Right renal cortex interstitium (tissue), 3 donors: ENCODE data around the gene TNFRSF19. TPM values are rescaled to one million over a fixed set of nuclear protein-coding genes. Genes with fewer than 3 reads are reported as not detected.
A peak's percentile ranks its signal among the peaks of the same experiment; 100 is the strongest.
"Not testable (repeated sequence)": the region's sequence is repeated elsewhere in the genome, so short reads cannot be mapped to it uniquely, and the experiment has no call there.

ENCODE experiments used
- DNase-seq, 3 donors: peaks; one replicate each; pipeline ENCODE4 v3.0.0-alpha.2; 2013; ENCODE audit warnings: low read depth in 3 of 3, low spot score in 2 of 3
- polyA plus RNA-seq, 3 donors: library from polyadenylated mRNA; unstranded; fragments of 120-200 nt; gene quantifications; one replicate each; pipeline ENCODE4 v1.2.1, GENCODE V29; 2013; ENCODE audit not compliant: insufficient read length in 3 of 3

Gene TNFRSF19
- polyA plus RNA-seq, 3 donors, result 50.3 to 55.2 (median 55.0) TPM

DNA sequence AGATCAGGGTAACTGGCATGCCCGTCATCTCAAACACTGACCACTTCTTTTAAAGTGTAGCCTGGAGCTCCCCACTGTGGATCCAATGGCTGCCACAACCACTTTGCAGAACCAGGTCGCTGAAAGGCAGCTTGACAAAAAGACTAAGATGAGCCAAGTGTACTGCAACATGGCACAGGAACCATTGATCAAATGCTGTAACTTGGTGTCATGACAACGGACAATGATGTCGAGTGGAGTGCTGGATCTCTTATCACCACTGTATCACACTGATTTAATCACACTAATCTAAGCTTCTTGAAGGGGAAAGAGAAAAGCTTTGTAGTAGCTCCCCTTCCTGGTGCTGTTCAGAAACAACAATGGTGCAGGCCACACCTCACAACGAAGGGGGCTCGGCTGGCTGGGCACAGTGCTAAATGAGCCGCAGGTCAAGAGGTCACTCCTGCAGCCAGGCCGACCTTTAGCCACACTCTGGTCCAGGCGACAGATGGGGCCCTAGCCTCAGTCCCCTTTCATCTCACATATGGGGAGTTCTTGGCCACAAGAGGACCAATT is 2.2 kb upstream of the TNFRSF19 start:
- DNase-seq, result no peak

GRCh38 chr13:23570921-23571315 is 706 bp downstream of the TNFRSF19 start:
- DNase-seq, result no peak

DNA sequence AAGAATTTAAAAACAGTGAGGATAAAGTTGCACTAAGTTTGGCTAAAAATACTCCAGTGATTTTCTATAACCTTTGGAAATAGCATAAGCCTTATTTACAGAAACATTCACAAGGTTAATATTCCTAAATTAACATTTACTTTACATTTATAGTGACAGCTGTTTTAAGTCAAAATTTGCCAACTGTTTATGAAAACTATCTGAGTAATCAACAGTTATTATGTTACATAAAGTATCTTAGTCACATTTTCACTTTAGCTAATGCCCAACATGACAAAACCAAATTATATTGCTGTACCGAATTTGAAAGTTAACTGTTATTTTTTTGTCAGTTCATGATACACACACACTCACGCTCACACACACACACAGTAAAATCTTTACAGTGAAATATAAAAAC is 1.2 kb downstream of the TNFRSF19 start:
- DNase-seq, result no peak

- no peak for DNase-seq
Observed at GRCh38 chr13:23572836-23573235, 2.6 kb downstream of the TNFRSF19 start.

- no peak for DNase-seq
Observed at GRCh38 chr13:23574421-23575145, 4.4 kb downstream of the TNFRSF19 start.

DNA sequence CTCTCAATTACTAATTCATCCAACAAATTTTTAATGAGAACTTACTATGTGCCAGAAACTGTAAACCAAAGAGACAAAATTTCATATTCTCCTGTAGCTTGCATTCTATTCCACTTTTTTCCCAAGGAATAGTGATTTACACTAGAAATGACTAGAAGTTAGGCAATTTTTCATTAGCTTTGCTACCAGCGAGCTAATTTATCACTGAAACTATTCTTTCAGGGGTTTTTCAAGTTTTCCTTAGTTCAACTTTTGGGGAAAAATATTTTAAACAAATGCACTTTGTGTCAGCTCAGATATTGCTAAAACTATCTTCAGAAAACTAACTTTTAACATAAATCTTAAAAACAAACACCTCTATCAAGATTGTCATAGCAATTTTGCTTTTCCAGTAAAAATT is 5.4 kb downstream of the TNFRSF19 start:
- no peak for DNase-seq

DNA sequence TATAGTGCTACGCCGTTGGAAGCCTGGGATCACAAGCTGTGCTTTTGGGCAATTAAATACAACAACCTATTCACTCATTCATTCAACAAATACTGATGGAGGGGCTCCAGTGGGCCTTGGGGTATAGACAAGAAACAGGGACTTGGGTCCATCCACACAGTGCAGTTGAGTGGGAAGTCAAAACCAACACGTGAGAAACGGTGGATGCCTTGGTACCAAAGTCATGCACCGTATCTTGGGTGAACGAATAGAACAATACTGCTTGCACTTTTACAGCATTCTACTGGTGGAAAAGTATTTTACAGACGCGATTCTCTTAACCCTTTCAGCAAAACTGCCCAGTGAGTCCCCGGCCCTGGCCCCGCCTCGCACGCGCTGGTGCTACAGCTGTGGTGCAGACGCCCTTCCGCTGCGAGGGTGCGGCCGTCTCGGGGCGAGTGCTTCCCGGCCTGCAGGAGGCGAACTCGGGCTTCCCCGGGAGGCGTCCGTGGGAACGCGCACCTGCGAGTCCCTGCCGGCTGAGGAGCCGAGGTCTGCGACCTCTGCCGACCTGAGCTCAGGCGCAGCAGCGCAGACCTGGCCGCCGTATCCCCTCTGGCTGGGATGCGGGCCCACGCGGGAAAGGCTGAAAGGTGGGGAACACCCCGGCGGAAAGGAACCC is 8.3 kb downstream of the TNFRSF19 start:
- no peak for DNase-seq

- peak; percentile 72 to 80 (median 80) for DNase-seq
Observed at GRCh38 chr13:23579072-23579895, 9.1 kb downstream of the TNFRSF19 start.

GRCh38 chr13:23579896-23580683 is 9.9 kb downstream of the TNFRSF19 start:
- DNase-seq, result no peak

GRCh38 chr13:23580684-23581060 is 10.5 kb downstream of the TNFRSF19 start:
- no peak for DNase-seq

DNA sequence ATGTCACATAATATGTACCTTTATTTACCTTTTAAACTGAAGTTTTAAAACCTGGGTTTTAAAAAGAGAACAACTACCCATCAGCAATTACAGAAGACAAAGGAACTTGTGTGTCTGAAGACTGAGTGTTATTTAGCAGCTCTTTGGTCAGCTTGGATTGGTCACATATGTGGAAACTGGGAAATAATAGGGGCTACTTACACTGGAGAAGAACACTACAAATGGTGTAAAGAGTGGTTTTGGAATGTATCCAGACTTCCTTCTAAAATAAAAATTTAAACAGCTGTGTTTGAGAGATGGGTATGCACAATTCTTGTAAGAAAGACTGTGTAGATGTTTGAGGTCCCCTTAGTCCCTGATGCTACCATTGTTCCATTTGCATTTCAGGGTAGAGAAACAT is 13.3 kb downstream of the TNFRSF19 start:
- no peak for DNase-seq

DNA sequence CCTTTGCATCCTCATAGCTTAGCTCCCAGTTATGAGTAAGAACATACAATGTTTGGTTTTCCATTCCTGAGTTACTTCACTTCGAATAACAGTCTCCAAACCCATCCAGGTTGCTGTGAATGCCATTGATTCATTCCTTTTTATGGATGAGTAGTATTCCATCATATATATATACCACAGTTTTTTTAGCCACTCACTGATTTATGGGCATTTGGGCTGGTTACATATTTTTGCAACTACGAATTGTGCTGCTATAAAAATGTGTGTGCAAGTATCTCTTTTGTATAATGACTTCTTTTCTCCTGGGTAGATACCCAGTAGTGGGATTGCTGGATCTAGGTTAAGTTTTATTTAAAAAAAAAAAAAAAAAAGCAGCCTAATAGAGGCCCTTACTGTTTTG is 14.1 kb downstream of the TNFRSF19 start:
- no peak for DNase-seq

DNA sequence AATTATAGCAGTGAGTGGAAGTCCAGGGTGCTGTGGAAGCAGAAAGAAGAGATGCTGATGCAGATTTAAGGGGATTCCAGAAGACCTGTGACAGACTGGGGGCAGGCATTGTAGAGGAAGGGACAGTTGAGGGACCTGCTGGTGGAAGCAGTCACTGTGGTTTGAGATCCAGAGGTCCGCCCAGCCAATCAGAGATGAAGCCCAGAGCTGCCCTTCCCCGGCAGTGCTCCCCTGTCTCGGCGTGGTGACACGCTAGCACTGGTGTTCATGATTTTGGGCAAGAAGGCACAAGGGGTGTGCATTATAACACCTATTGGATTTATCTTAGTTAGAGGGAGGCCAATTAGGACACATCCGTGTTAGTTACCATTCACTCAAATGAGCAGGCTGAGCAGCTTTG is 16.1 kb downstream of the TNFRSF19 start:
- no peak for DNase-seq

DNA sequence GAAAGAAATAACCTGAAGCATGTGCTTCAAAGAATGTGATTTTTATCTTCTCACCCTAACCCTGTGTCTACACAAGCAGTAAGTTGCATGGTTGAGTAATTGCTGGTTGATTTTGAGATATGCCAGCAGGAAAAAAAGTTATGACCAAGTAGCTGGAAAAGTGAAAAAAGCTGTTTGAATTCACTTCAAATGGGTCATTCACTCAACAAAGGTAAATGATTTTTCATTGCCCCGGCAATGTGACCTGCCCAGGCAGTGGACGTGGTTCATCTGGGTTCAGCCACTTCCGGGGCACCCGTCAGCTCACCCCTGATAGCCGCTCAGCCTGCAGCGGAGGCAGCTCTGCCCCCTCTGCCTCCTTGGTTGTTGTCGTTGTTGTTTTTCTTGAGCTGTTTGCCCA is 18.5 kb downstream of the TNFRSF19 start:
- no peak for DNase-seq

- no peak for DNase-seq
Observed at GRCh38 chr13:23592596-23592995, 22.4 kb downstream of the TNFRSF19 start.

GRCh38 chr13:23593148-23593547 is 22.9 kb downstream of the TNFRSF19 start:
- DNase-seq, result no peak

DNA sequence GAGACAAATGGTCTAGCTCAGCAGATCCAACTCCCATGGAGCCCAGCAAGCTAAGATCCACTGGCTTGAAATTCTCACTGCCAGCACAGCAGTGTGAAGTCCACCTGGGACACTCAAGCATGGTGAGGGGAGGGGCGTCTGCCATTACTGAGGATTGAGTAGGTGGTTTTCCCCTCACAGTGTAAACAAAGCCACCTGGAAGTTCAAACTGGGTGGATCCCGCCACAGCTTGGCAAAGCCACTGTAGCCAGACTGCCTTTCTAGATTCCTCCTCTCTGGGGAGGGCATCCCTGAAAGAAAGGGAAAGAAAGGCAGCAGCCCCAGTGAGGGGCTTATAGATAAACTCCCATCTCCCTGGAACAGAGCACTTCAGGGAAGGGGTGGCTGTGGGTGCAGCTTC is 24.1 kb downstream of the TNFRSF19 start:
- DNase-seq, result not testable (repeated sequence)

GRCh38 chr13:23598369-23598768 is 28.2 kb downstream of the TNFRSF19 start:
- DNase-seq, result no peak

DNA sequence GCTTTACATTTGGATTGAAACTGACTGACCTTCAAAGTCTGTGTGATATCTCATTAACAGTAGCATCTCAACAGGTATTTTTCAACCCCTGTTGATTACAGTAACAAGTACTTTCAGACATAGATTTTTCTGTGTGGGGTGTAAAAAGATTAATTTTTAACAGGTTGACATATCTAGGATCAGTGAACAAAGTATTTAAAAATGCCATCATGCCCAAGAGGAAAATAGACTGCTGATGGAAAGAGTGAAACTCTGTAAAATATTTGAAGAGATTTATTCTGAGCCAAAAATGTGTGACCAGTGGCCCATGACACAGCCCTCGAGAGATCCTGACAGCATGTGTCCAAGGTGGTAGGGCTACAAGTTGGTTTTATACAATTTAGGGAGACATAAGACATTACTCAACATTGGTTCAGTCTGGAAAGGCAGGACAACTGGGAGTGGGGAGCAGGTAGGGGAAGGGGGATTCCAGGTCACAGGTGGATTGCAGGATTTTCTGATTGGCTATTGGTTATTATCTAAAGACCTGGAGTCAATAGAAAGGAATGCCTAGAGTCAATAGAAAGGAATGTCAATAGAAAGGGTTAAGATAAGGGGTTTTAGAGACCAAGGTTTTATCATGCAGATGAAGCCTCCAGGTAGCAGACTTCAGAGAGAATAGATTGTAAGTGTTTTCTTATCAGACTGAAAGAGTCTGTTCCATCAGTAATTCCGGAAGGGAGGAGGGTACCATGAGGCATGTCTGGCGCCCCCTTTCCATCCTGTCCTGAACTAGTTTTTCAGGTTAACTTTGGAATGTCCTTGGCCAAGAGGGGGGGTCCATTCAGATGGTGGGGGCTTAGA is 29.1 kb downstream of the TNFRSF19 start:
- no peak for DNase-seq

- no peak for DNase-seq
Observed at GRCh38 chr13:23600100-23600499, 29.9 kb downstream of the TNFRSF19 start.
